Motor neuron (in vitro differentiated cells): ENCODE data around the gene RTP2. TPM values are rescaled to one million over a fixed set of nuclear protein-coding genes. Genes with fewer than 3 reads are reported as not detected.

ENCODE experiments used
- ATAC-seq, 8 experiments: fragments of 200-7000 bp; cut with Tn5 transposase; replicated peaks in 6 of 8; 2 replicates each; pipeline ENCODE4 v1.8.0; 2021; ENCODE audit warnings: mild to moderate bottlenecking in 8 of 8, moderate library complexity in 8 of 8
- H3K27ac ChIP-seq, 2 donors: fragments of 250-450 bp; sonication (Bioruptor Pico); 2 replicates each; pipeline ENCODE4 v1.9.0; 2021; ENCODE audit warnings: antibody characterized with exemption in 2 of 2, mild to moderate bottlenecking in 2 of 2, moderate library complexity in 1 of 2
- H3K4me1 ChIP-seq, 2 donors: fragments of 250-450 bp; sonication (Bioruptor Pico); replicated peaks in 1 of 2; 2 replicates each; pipeline ENCODE4 v1.6.1; 2021; ENCODE audit warnings: antibody characterized with exemption in 2 of 2, mild to moderate bottlenecking in 2 of 2, moderate library complexity in 1 of 2
- H3K4me3 ChIP-seq, 5 donors: fragments of 250-450 bp; sonication (Bioruptor Pico); 2 replicates each; pipeline ENCODE4 v1.9.0; 2021; ENCODE audit warnings: antibody characterized with exemption in 5 of 5, mild to moderate bottlenecking in 5 of 5, moderate library complexity in 4 of 5
- WGBS, 10 experiments: fragments of 450-650 bp; shearing (Covaris generic); methylation state at CpG; one replicate each; pipeline ENCODE4 v1.0.0; 2022; 5-methylcytosine and 5-hydroxymethylcytosine counted together
- in situ Hi-C, 9 experiments: fragments of 400-800 bp; cut with MboI; loops; one replicate each; pipeline ENCODE4 v1.15.0; 2021; ENCODE audit warnings: low sequenced_read_pairs in 9 of 9, low pct_unique_long_range_greater_than_20kb in 2 of 9; ENCODE audit not compliant: unreplicated experiment in 9 of 9
- total RNA-seq, 8 experiments: library from RNA; unstranded; fragments of 300-600 nt; gene quantifications; 2 replicates each; pipeline versions ENCODE4 v1.2.3 to v1.2.4, GENCODE V29; 2022

Gene RTP2
- total RNA-seq, 8 experiments from 2014 or later, result 0.33 TPM; not detected in 7

- peaks cover 0 to 3% of the 10 kb centered on the region in 2 donors for H3K4me1 ChIP-seq
- in situ Hi-C loops, result loop anchor here in 8 of 9 experiments (5.0 to 25.0 kb wide), 8 partner anchors 54 to 816 kb away; no protein-coding TSS in a partner anchor
- H3K4me3 ChIP-seq, result no peak overlapping the region
- 0 to 59% (median 29%) methylated on average over 1 to 5 of the region's 5 CpGs; no CpG with 5 or more reads in 1 of the 10 experiments for WGBS, 10 experiments
- H3K27ac ChIP-seq, result no peak overlapping the region
- ATAC-seq, result peak in 7 of 8 experiments; percentile 39 to 70 (median 50)
Observed at GRCh38 chr3:187678726-187679268, 23.6 kb downstream of the RTP2 start.

- no peak for ATAC-seq
- Histone ChIP-seq H3K4me1 (peaks cover 0 to 3% of the 10 kb centered on the region in 2 donors), H3K4me3 (no peak overlapping the region), H3K27ac (no peak overlapping the region)
- 0 to 100% (median 56%) methylated on average over 1 of the region's 1 CpG; no CpG with 5 or more reads in 1 of the 10 experiments for WGBS, 10 experiments
- in situ Hi-C loops, result loop anchor here in 8 of 9 experiments (5.0 to 25.0 kb wide), 8 partner anchors 53 to 815 kb away; no protein-coding TSS in a partner anchor
Observed at GRCh38 chr3:187677604-187678003, 24.8 kb downstream of the RTP2 start.

- WGBS, 10 experiments, result 0 to 40% (median 10%) methylated on average over 1 to 2 of the region's 3 CpGs; no CpG with 5 or more reads in 7 of the 10 experiments
- in situ Hi-C loops, result loop anchor here in 2 of 9 experiments (10.0 kb wide), 3 partner anchors 48 to 458 kb away; no protein-coding TSS in a partner anchor
Observed at GRCh38 chr3:187673012-187673411, 29.3 kb downstream of the RTP2 start.

GRCh38 chr3:187669675-187670504 lies 32.5 kb downstream of the RTP2 start, which contains the start of gene SST:
Gene SST (minus strand): TSS chr3:187670394. CDS start chr3:187670291, 103 bp downstream.
- peak within 1 kb of the TSS; percentile 23 to 31 (median 25) for H3K4me3 ChIP-seq
- H3K27ac ChIP-seq, result no peak within 1 kb of the TSS
- H3K4me1 ChIP-seq, result peaks cover 0 to 6% of the 10 kb centered on the region in 2 donors
- 0 to 26% (median 5%) methylated on average over 2 to 24 of the region's 46 CpGs; no CpG with 5 or more reads in 1 of the 10 experiments for WGBS, 10 experiments
- in situ Hi-C loops, result loop anchor here in 2 of 9 experiments (10.0 kb wide), 3 partner anchors 45 to 455 kb away; no protein-coding TSS in a partner anchor
- ATAC-seq, result peak; percentile 66 to 96 (median 93)

More at GRCh38 chr3:187673012-187673411, 29.3 kb downstream of the RTP2 start:
- Histone ChIP-seq H3K27ac (no peak overlapping the region), H3K4me3 (no peak overlapping the region), H3K4me1 (peaks cover 0 to 6% of the 10 kb centered on the region in 2 donors)
- ATAC-seq, result no peak

- ATAC-seq, result no peak
- H3K27ac ChIP-seq, result no peak overlapping the region
- in situ Hi-C loops, result no loop called here
Observed at GRCh38 chr3:187667526-187667925, 34.8 kb downstream of the RTP2 start.

GRCh38 chr3:187665764-187666402 lies 36.5 kb downstream of the RTP2 start:
- no peak for ATAC-seq
- Histone ChIP-seq H3K4me1 (peaks cover 0 to 6% of the 10 kb centered on the region in 2 donors), H3K27ac (no peak overlapping the region), H3K4me3 (no peak overlapping the region)
- WGBS, 10 experiments, result 0 to 72% (median 61%) methylated on average over 1 to 3 of the region's 3 CpGs; no CpG with 5 or more reads in 4 of the 10 experiments
- in situ Hi-C loops, result no loop called here

More at GRCh38 chr3:187667526-187667925, 34.8 kb downstream of the RTP2 start:
- Histone ChIP-seq H3K4me1 (peaks cover 0 to 6% of the 10 kb centered on the region in 2 donors), H3K4me3 (no peak overlapping the region)

- H3K4me1 ChIP-seq, result peaks cover 0 to 3% of the 10 kb centered on the region in 2 donors
- H3K27ac ChIP-seq, result no peak overlapping the region
- no peak overlapping the region for H3K4me3 ChIP-seq
- no peak for ATAC-seq
- in situ Hi-C loops, result no loop called here
Observed at GRCh38 chr3:187665010-187665409, 37.3 kb downstream of the RTP2 start.

- no peak for ATAC-seq
- 53 to 100% (median 82%) methylated on average over 2 to 5 of the region's 5 CpGs for WGBS, 10 experiments
- Histone ChIP-seq H3K4me1 (no peaks in the 10 kb centered on the region), H3K27ac (no peak overlapping the region), H3K4me3 (no peak overlapping the region)
- in situ Hi-C loops, result no loop called here
Observed at GRCh38 chr3:187662848-187663409, 39.4 kb downstream of the RTP2 start.

- Histone ChIP-seq H3K4me3 (no peak overlapping the region), H3K27ac (no peak overlapping the region), H3K4me1 (no peaks in the 10 kb centered on the region)
- no peak for ATAC-seq
- in situ Hi-C loops, result no loop called here
Observed at GRCh38 chr3:187661267-187661666, 41.1 kb downstream of the RTP2 start.

- WGBS, 10 experiments, result 0 to 88% (median 50%) methylated on average over 1 to 2 of the region's 2 CpGs
- Histone ChIP-seq H3K27ac (no peak overlapping the region), H3K4me3 (no peak overlapping the region), H3K4me1 (no peaks in the 10 kb centered on the region)
- ATAC-seq, result no peak
- in situ Hi-C loops, result no loop called here
Observed at GRCh38 chr3:187651282-187651681, 51.1 kb downstream of the RTP2 start.
